ENCODE data around the gene SCAF1. TPM values are rescaled to one million over a fixed set of nuclear protein-coding genes. Genes with fewer than 3 reads are reported as not detected.

SCAF1 gene, protein sequence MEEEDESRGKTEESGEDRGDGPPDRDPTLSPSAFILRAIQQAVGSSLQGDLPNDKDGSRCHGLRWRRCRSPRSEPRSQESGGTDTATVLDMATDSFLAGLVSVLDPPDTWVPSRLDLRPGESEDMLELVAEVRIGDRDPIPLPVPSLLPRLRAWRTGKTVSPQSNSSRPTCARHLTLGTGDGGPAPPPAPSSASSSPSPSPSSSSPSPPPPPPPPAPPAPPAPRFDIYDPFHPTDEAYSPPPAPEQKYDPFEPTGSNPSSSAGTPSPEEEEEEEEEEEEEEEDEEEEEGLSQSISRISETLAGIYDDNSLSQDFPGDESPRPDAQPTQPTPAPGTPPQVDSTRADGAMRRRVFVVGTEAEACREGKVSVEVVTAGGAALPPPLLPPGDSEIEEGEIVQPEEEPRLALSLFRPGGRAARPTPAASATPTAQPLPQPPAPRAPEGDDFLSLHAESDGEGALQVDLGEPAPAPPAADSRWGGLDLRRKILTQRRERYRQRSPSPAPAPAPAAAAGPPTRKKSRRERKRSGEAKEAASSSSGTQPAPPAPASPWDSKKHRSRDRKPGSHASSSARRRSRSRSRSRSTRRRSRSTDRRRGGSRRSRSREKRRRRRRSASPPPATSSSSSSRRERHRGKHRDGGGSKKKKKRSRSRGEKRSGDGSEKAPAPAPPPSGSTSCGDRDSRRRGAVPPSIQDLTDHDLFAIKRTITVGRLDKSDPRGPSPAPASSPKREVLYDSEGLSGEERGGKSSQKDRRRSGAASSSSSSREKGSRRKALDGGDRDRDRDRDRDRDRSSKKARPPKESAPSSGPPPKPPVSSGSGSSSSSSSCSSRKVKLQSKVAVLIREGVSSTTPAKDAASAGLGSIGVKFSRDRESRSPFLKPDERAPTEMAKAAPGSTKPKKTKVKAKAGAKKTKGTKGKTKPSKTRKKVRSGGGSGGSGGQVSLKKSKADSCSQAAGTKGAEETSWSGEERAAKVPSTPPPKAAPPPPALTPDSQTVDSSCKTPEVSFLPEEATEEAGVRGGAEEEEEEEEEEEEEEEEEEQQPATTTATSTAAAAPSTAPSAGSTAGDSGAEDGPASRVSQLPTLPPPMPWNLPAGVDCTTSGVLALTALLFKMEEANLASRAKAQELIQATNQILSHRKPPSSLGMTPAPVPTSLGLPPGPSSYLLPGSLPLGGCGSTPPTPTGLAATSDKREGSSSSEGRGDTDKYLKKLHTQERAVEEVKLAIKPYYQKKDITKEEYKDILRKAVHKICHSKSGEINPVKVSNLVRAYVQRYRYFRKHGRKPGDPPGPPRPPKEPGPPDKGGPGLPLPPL
- 75.4 and 79.7 TPM in 2 replicates for total RNA-seq

DNA sequence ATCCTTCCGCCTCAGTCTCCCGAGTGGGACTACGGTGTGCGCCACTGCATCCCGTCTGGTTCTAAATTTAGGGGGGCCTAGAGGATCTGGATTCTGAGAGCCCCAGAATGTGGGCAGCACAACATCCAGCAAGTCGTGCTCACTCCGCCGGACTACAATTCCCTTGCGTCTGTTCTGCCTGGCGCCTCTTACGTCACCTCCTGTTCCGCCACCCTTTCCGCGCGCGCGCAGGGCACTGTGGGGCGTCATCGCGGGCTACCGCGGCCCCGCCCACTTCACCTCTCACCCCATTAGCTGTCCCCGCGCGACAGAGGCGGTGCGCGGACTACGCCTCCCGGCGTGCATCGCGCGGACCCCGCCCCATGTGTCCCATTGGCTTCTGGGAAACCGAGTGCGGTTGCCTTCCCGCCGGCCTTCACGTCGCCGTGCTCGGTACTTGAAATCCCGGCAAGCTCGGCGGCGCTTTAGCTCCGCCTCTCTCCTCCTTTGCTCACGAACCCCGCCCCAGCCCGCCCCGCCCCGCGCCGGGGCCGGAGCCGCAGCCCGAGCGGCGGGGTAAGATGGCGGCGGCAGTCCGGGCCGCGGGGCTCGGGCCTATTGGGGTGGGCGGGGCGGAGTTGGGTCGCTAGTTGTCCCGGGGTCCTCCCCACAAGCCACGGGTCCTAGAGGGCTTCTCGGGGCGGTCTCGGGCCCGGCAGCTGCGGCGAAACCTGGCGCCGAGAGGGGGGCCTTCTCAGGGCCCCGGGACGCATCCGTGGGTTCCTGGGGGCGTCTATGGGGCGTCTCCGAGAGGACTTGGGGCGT lies at the start of gene SCAF1:
Gene SCAF1, plus strand, starts transcription at position 522 of the 804 bp plus-strand sequence. CDS start 2,818 bp downstream, outside the sequence.
- Mint-ChIP-seq H3K9me3 (no peaks in the 10 kb centered on the region), H3K36me3 (ENCODE audit: low read depth) (peaks cover 13% of the 10 kb centered on the region), H3K27ac (peak within 1 kb of the TSS; percentile 99), H3K4me3 (peak within 1 kb of the TSS; percentile 94), H3K27me3 (ENCODE audit: insufficient read depth) (no peaks in the 10 kb centered on the region), H3K4me1 (ENCODE audit: low read depth) (peaks cover 55% of the 10 kb centered on the region)
- intact Hi-C loops (cut with micrococcal nuclease), result loop anchor here (1.0 to 10.0 kb wide), 10 partner anchors 23 to 1280 kb away; partner anchors contain the start of genes AKT1S1, BCL2L12, DBP and IRF3
- DNase-seq (ENCODE audit: low spot score), result peak; percentile 100

DNA sequence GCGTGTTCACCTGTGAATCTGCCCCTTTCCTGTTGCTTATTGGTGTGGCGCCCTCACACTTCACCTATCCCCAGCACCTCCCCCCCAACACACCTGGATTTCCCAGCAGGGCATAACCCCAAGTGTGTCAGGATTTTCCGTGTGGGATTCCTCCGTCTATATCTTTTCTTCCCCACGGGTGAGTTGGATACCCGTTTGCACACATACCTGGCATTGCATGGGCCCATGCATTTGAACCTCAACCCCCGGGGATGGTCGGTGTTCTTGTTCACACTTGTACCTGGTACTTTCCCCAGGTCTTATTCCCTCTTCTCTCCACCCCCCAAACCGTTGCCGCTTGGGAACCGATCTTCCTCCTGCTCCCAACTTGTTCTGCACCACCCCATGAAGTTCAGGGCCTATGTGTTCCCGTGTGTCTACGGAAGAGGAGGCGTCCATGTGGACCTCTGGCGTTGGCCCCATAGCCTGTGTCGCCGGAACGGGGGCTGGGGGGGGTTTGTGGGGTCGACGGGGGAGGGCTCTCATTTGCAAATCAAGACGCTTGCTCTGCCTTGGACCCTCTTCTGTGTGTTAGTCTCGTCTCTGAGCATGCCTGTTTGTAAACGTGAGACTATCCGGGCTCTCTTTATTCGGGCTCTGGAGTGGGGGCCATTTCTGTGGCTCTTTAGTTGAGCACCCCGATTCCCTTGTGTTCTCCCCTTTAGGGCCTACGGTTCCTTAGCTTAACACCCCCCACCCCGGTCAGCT lies 49.4 kb upstream of the SCAF1 start:
- H3K27ac Mint-ChIP-seq, result peak overlapping the region; percentile 95
- peaks cover 10% of the 10 kb centered on the region for H3K27me3 Mint-ChIP-seq (ENCODE audit: insufficient read depth)
- intact Hi-C loops (cut with micrococcal nuclease), result loop anchor here (1.0 to 10.0 kb wide), 5 partner anchors 48 to 435 kb away; partner anchors contain the start of genes BCL2L12, FUZ, IRF3 and MED25
- peak overlapping the region; percentile 88 for H3K4me3 Mint-ChIP-seq
- DNase-seq (ENCODE audit: low spot score), result no peak
- no peaks in the 10 kb centered on the region for H3K9me3 Mint-ChIP-seq
- H3K4me1 Mint-ChIP-seq (ENCODE audit: low read depth), result peaks cover 40% of the 10 kb centered on the region
- peaks cover 14% of the 10 kb centered on the region for H3K36me3 Mint-ChIP-seq (ENCODE audit: low read depth)

DNA sequence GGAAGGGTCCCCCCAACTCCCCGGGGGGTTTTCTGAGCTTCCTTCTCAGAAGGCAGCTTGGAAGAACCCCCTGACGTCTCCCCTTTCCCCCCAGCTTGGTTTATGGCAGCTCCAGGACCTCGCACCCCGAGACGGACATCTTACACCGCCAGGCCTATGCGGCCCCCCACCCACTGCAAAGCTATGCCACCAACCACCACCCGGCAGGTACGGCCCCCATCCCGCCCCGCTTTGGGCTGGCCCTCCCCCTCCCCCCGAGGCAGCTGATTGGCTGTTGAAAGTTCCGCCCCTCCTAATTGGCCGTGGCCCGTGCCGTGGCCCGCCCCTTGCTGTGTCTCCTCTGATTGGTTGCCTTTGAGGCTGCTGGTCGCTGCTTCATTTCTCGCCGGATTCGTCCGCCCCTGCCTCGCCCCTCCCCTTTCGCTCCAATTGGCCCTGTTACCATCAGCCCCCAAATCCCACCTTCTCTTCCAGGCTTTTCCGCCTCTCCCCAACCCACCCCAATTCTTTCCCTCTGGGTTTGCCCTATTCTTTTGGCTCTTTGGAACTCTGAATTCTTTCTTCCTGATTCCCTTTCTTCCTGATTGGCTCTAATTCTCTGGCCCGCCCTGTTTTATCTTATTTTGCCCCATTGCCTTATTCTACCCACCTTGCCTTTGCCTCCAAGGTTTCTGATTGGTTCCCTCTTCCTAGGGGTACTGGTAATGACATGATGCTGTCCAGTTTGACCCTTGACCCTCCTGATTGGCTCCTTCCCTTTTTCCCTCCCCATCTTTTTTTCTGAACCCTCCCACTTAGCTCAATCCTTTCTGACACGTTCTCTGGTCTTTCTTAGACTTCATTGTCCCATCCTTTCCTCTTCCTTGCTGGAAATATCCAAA lies 48.5 kb upstream of the SCAF1 start:
- DNase-seq (ENCODE audit: low spot score), result peak; percentile 91
- intact Hi-C loops (cut with micrococcal nuclease), result loop anchor here (1.0 to 10.0 kb wide), 5 partner anchors 47 to 434 kb away; partner anchors contain the start of genes BCL2L12, FUZ, IRF3 and MED25
- Mint-ChIP-seq H3K4me3 (peak overlapping the region; percentile 88), H3K27ac (peak overlapping the region; percentile 95), H3K9me3 (no peaks in the 10 kb centered on the region), H3K36me3 (ENCODE audit: low read depth) (peaks cover 14% of the 10 kb centered on the region), H3K27me3 (ENCODE audit: insufficient read depth) (peaks cover 7% of the 10 kb centered on the region), H3K4me1 (ENCODE audit: low read depth) (peaks cover 40% of the 10 kb centered on the region)

DNA sequence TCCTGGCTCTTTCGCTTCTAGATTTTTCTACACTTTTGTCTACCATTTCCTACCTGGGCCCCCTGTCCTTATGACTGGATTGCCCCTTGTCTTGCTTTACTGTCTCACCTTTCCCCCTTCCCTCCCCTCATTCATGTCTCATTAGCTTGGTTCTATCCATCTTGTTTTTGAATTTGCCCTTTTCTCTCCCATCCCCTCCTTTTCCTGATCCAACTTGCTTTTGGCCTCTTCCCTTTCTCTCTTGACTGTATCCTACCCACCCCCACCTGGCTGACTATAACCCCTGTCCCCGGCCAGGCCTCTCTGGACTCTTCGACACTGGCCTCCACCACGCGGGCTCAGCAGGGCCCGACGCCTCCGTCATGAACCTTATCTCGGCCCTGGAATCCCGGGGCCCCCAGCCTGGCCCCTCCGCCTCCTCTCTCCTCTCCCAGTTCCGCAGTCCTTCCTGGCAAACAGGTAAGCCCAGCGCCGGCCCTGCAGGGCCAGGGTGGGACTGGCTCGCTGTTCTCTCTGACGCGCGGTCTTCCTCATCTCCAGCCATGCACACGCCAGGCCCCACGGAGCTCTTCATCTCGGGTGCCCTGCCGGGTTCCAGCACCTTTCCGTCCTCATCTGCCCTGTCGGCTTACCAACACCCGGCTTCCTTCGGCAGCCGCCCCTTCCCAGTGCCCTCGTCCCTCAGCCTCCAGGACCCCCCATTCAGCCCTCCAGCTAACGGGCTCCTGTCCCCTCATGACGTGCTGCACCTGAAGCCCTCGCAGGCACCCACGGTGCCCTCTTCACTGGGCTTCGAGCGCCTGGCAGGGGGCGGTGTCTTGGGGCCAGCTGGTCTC lies 47.6 kb upstream of the SCAF1 start:
- Mint-ChIP-seq H3K4me1 (ENCODE audit: low read depth) (peaks cover 33% of the 10 kb centered on the region), H3K36me3 (ENCODE audit: low read depth) (peaks cover 18% of the 10 kb centered on the region)
- intact Hi-C loops (cut with micrococcal nuclease), result loop anchor here (5.0 to 10.0 kb wide), 2 partner anchors 220 to 433 kb away; partner anchors contain the start of genes FUZ, MED25, VRK3 and ZNF473

DNA sequence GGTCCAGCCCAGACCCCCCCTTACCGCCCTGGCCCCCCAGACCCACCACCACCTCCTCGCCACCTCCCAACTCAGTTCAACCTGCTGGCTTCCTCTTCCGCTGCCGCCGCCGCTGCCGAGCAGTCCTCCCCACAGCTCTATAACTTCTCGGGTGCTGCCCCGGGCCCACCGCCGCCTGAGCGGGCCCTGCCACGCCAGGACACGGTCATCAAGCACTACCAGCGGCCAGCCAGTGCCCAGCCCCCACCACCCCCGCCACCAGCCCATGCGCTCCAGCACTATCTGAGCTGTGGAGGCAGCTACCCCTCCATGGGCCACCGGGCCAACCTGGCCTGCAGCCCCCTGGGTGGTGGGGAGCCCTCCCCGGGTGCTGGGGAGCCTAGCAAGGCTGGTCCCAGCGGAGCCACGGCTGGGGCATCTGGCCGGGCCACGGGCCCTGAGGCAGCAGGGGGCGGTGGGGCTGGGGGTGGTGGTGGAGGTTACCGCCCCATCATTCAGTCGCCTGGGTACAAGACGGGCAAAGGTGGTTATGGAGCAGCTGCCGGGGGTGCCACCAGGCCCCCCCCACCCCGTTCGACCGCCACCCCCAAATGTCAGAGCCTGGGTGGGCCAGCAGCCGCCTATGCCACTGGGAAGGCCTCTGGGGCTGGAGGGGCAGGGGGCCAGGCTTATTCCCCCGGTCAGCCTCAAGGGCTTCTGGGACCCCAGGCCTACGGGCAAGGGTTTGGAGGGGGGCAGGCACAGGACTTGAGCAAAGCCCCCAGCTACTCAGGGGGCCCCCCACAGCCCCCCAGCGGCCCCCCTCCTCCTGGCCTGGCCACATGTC lies 46.8 kb upstream of the SCAF1 start:
- H3K27ac Mint-ChIP-seq, result no peak overlapping the region
- H3K36me3 Mint-ChIP-seq (ENCODE audit: low read depth), result peaks cover 22% of the 10 kb centered on the region

More for the DNA sequence above, 47.6 kb upstream of the SCAF1 start:
- Mint-ChIP-seq H3K27me3 (ENCODE audit: insufficient read depth) (peaks cover 3% of the 10 kb centered on the region), H3K4me3 (peak overlapping the region; percentile 88), H3K27ac (peak overlapping the region; percentile 95), H3K9me3 (no peaks in the 10 kb centered on the region)
- no peak for DNase-seq (ENCODE audit: low spot score)

DNA sequence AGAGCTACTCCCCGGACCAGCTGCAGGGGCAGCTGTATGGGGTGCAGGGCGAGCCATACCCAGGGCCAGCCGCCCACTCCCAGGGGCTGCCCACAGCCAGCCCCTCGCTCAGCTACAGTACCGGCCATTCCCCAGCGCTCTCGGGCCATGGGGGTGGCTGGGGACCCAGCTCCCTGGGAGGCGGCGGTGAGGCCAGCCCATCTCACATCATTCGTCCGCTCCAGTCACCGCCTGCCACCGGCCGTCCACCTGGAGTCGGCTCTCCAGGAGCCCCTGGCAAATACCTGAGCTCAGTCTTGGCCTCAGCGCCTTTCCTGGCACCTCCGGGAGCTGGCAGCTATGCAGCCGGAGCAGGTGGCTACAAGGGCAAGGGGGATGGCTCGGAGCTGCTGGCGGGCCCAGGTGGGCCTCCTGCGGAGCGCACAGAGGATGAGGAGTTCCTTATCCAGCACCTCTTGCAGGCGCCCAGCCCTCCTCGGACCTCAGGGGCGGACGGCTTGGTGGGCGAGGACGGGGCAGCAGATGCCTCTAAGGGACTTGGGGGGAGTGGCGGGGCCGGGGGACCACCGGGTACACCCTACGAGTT lies 46.1 kb upstream of the SCAF1 start:
- no peak overlapping the region for H3K27ac Mint-ChIP-seq
- no peak overlapping the region for H3K4me3 Mint-ChIP-seq
- H3K4me1 Mint-ChIP-seq (ENCODE audit: low read depth), result peaks cover 23% of the 10 kb centered on the region
- no peak for DNase-seq (ENCODE audit: low spot score)
- intact Hi-C loops (cut with micrococcal nuclease), result loop anchor here (10.0 kb wide), 1 partner anchor 219 kb away; the partner anchor contains the start of genes FUZ and MED25
- peaks cover 22% of the 10 kb centered on the region for H3K36me3 Mint-ChIP-seq (ENCODE audit: low read depth)
- no peaks in the 10 kb centered on the region for H3K9me3 Mint-ChIP-seq
- H3K27me3 Mint-ChIP-seq (ENCODE audit: insufficient read depth), result peaks cover 3% of the 10 kb centered on the region

More for the DNA sequence above, 46.8 kb upstream of the SCAF1 start:
- H3K4me1 Mint-ChIP-seq (ENCODE audit: low read depth), result peaks cover 25% of the 10 kb centered on the region
- H3K9me3 Mint-ChIP-seq, result no peaks in the 10 kb centered on the region
- H3K27me3 Mint-ChIP-seq (ENCODE audit: insufficient read depth), result peaks cover 3% of the 10 kb centered on the region
- intact Hi-C loops (cut with micrococcal nuclease), result loop anchor here (5.0 to 10.0 kb wide), 2 partner anchors 220 to 432 kb away; partner anchors contain the start of genes FUZ, MED25, VRK3 and ZNF473
- DNase-seq (ENCODE audit: low spot score), result no peak
- H3K4me3 Mint-ChIP-seq, result no peak overlapping the region

DNA sequence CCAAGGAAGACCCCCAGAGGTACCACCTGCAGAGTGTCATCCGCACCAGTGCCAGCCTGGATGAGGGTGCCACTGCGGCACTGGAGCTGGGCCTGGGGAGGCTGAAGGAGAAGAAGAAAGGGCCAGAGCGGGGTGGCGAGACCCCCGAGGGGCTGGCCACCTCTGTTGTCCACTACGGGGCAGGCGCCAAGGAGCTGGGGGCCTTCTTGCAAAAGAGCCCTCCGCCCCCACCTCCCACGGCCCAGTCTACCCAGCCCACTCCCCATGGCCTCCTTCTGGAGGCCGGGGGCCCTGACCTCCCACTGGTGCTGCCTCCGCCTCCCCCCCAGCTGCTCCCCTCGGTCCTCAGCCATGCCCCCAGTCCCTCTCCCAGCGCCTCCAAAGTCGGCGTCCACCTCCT lies 45.6 kb upstream of the SCAF1 start:
- no peak overlapping the region for H3K27ac Mint-ChIP-seq
- H3K4me3 Mint-ChIP-seq, result no peak overlapping the region
- peaks cover 22% of the 10 kb centered on the region for H3K36me3 Mint-ChIP-seq (ENCODE audit: low read depth)

DNA sequence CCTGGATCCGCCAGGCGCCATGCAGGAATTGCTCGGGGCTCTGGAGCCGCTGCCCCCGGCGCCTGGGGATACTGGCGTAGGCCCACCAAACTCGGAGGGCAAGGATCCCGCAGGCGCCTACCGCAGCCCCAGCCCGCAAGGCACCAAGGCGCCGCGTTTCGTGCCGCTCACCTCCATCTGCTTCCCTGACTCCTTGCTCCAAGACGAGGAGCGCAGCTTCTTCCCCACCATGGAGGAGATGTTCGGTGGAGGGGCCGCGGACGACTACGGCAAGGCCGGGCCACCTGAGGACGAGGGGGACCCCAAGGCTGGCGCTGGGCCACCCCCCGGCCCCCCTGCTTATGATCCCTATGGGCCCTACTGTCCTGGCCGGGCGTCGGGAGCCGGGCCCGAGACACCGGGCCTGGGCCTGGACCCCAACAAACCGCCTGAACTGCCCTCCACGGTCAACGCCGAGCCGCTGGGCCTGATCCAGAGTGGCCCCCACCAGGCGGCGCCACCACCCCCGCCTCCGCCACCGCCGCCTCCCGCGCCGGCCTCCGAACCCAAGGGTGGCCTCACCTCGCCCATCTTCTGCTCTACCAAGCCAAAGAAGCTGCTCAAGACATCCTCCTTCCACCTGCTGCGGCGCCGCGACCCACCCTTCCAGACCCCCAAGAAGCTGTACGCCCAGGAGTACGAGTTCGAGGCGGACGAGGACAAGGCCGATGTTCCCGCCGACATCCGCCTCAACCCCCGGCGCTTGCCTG lies 44.9 kb upstream of the SCAF1 start:
- H3K9me3 Mint-ChIP-seq, result no peaks in the 10 kb centered on the region
- DNase-seq (ENCODE audit: low spot score), result no peak
- H3K27me3 Mint-ChIP-seq (ENCODE audit: insufficient read depth), result peaks cover 3% of the 10 kb centered on the region
- H3K36me3 Mint-ChIP-seq (ENCODE audit: low read depth), result peaks cover 22% of the 10 kb centered on the region
- no peak overlapping the region for H3K4me3 Mint-ChIP-seq
- no peak overlapping the region for H3K27ac Mint-ChIP-seq
- peaks cover 22% of the 10 kb centered on the region for H3K4me1 Mint-ChIP-seq (ENCODE audit: low read depth)
- intact Hi-C loops (cut with micrococcal nuclease), result loop anchor here (10.0 kb wide), 1 partner anchor 218 kb away; the partner anchor contains the start of genes FUZ and MED25

More for the DNA sequence above, 45.6 kb upstream of the SCAF1 start:
- DNase-seq (ENCODE audit: low spot score), result no peak
- Mint-ChIP-seq H3K9me3 (no peaks in the 10 kb centered on the region), H3K4me1 (ENCODE audit: low read depth) (peaks cover 23% of the 10 kb centered on the region), H3K27me3 (ENCODE audit: insufficient read depth) (peaks cover 3% of the 10 kb centered on the region)
- intact Hi-C loops (cut with micrococcal nuclease), result loop anchor here (10.0 kb wide), 1 partner anchor 218 kb away; the partner anchor contains the start of genes FUZ and MED25
